Hematopoietic multipotent progenitor cell treated with erythropoietin and hydrocortisone succinate and interleukin-3 and kit ligand, for 17 days (in vitro differentiated cells): ENCODE results near the gene SNX9.
"Not testable (repeated sequence)": the region's sequence is repeated elsewhere in the genome, so short reads cannot be mapped to it uniquely, and the experiment has no call there.

Experiments
- DNase-seq: peaks from one replicate; pipeline ENCODE4 v3.0.0-alpha.2; 2015; ENCODE audit warnings: low spot score

Gene SNX9

GRCh38 chr6:157928428-157928827, 105.4 kb downstream of the SNX9 start:
- no peak for DNase-seq

GRCh38 chr6:157929076-157929475, 106.0 kb downstream of the SNX9 start:
- DNase-seq, result no peak

- no peak for DNase-seq
Measured at GRCh38 chr6:157929765-157930319, 106.8 kb downstream of the SNX9 start.

GRCh38 chr6:157935786-157936185, 112.7 kb downstream of the SNX9 start:
- DNase-seq, result no peak

- no peak for DNase-seq
Measured at GRCh38 chr6:157937318-157937717, 114.3 kb downstream of the SNX9 start.

- no peak for DNase-seq
Measured at GRCh38 chr6:157937916-157938315, 114.9 kb downstream of the SNX9 start.

- not testable (repeated sequence) for DNase-seq
Measured at GRCh38 chr6:157940375-157941036, 117.5 kb downstream of the SNX9 start.

- no peak for DNase-seq
Measured at GRCh38 chr6:157941101-157941863, 118.2 kb downstream of the SNX9 start.

GRCh38 chr6:157942351-157942750, 119.3 kb downstream of the SNX9 start:
- DNase-seq, result no peak

- DNase-seq, result no peak
Measured at GRCh38 chr6:157943249-157943963, 120.4 kb downstream of the SNX9 start.

- no peak for DNase-seq
Measured at GRCh38 chr6:157943964-157944283, 120.9 kb downstream of the SNX9 start.

- DNase-seq, result no peak
Measured at GRCh38 chr6:157944983-157945931, 122.2 kb downstream of the SNX9 start.

- no peak for DNase-seq
Measured at GRCh38 chr6:157946053-157946617, 123.1 kb downstream of the SNX9 start.

- peak; percentile 41 for DNase-seq
Measured at GRCh38 chr6:157946865-157947532, 124.0 kb downstream of the SNX9 start.

- DNase-seq, result not testable (repeated sequence)
Measured at GRCh38 chr6:157950899-157951298, 127.9 kb downstream of the SNX9 start.

- DNase-seq, result no peak
Measured at GRCh38 chr6:157951828-157952227, 128.8 kb downstream of the SNX9 start.

- DNase-seq, result no peak
Measured at GRCh38 chr6:157952861-157953351, 129.9 kb downstream of the SNX9 start.

- no peak for DNase-seq
Measured at GRCh38 chr6:157953580-157954091, 130.6 kb downstream of the SNX9 start.

GRCh38 chr6:157954150-157955117, 131.4 kb downstream of the SNX9 start:
- no peak for DNase-seq
